IPS-15b (cell line): ENCODE results near the gene PCAT6.
A peak's percentile ranks its signal among the peaks of the same experiment; 100 is the strongest.

ENCODE experiments used
- H3K27me3 ChIP-seq: one replicate; pipeline ENCODE4 v1.6.1; 2013; ENCODE audit warnings: low read length; ENCODE audit not compliant: control insufficient read depth, insufficient read depth
- H3K36me3 ChIP-seq: one replicate; pipeline ENCODE4 v1.6.1; 2013; ENCODE audit warnings: low read length; ENCODE audit not compliant: control insufficient read depth, insufficient read depth
- H3K4me1 ChIP-seq: one replicate; pipeline ENCODE4 v1.6.1; 2013; ENCODE audit warnings: mild to moderate bottlenecking, low read length; ENCODE audit not compliant: control insufficient read depth, insufficient read depth
- H3K4me3 ChIP-seq: one replicate; pipeline ENCODE4 v1.5.1; 2013; ENCODE audit warnings: low read depth, low read length
- H3K9ac ChIP-seq: one replicate; pipeline ENCODE4 v1.6.1; 2013; ENCODE audit warnings: low read depth, mild to moderate bottlenecking, low read length
- H3K9me3 ChIP-seq: one replicate; pipeline ENCODE4 v1.6.1; 2013; ENCODE audit warnings: mild to moderate bottlenecking, low read length; ENCODE audit not compliant: control insufficient read depth, insufficient read depth

Gene PCAT6

DNA sequence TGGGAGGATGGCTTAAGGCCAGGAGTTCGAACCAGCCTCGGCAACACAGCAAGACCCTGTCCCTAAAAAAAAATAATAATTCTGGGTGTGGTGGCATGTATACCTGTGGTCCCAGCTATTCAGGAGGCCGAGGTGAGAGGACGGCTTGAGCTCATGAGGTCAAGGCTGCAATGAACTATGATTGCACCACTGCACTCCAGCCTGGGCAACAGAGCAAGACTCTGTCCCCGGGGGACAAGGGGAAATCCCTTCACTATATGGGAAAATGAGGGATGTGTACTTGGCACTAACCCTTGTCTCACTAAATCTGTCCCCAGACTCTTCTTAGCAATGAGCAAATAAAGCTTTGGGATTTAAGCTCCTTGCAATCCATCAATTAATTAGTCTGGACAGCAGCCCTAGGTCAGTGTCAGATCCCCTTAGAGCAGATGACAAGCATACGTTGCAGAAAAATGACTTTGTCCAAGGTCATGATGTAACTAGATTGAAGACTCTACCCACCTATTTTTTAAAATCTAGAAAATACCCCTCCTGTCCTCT lies 11.9 kb upstream of the PCAT6 start:
- no peak overlapping the region for H3K4me3 ChIP-seq
- no peak overlapping the region for H3K9ac ChIP-seq
- peaks cover 13% of the 10 kb centered on the region for H3K4me1 ChIP-seq
- H3K36me3 ChIP-seq = peaks cover 10% of the 10 kb centered on the region
- no peaks in the 10 kb centered on the region for H3K27me3 ChIP-seq
- H3K9me3 ChIP-seq = no peaks in the 10 kb centered on the region

DNA sequence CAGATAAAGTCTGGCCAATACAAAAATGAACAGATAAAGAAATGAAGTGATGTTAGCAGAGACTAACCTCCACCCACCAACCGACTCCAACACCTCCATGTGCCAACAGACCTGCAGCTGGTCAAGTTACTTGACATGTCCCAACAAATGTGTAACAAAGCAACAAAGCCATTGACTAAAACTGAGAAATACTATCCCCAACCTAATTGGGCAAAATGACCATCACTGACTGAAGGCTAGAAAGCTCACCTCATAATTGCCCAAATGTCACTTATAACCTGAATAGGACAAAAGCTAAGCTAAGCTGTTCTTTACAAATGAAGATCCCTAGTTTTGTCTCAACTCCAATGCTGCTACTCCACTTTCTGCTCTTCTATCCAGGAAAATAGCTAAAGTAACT lies 10.0 kb upstream of the PCAT6 start:
- Histone ChIP-seq H3K9ac (no peak overlapping the region), H3K27me3 (no peaks in the 10 kb centered on the region), H3K9me3 (no peaks in the 10 kb centered on the region), H3K4me1 (peaks cover 25% of the 10 kb centered on the region), H3K4me3 (no peak overlapping the region), H3K36me3 (peaks cover 10% of the 10 kb centered on the region)

DNA sequence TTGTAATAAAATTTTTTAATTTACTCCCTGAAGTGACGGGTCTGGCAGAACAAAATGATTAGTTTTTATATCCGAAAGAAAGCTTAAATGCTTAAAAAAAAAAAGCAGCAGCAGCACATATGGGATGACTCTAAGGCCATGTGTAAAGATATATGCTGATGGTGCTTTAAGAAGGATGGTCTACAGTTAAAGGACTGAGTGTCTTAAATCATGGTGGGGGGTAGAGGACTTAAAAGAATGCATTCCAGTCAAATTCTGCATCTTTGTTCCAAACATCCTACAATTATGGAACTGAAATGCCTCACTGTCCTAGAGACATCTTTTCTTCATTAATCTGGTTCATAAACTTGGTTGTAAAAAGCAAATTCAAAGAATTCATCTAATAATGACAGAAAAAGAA lies 9.6 kb upstream of the PCAT6 start:
- Histone ChIP-seq H3K9ac (no peak overlapping the region), H3K4me3 (no peak overlapping the region), H3K4me1 (peaks cover 25% of the 10 kb centered on the region), H3K27me3 (no peaks in the 10 kb centered on the region), H3K36me3 (peaks cover 7% of the 10 kb centered on the region), H3K9me3 (no peaks in the 10 kb centered on the region)

DNA sequence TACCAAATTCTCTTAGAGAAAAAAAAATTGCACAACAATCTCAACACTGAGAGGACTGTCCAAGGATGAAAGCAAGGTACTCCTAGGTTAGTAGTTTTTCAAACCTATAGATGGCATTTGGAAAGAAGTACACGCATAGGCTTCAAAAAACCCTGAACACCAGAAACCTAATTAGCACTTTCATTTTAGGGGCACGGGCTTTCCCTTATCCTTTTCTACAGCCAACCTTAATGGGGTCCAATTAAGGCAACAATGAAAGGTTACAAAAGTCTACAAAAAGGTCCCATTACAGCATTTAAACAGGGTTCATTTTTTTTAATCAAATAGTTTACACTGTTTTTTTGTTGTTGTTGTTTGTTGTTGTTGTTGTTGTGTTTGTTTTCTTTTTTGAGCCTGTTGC lies 8.7 kb upstream of the PCAT6 start:
- Histone ChIP-seq H3K4me1 (peaks cover 19% of the 10 kb centered on the region), H3K36me3 (peaks cover 4% of the 10 kb centered on the region), H3K4me3 (no peak overlapping the region), H3K9ac (no peak overlapping the region), H3K27me3 (no peaks in the 10 kb centered on the region), H3K9me3 (no peaks in the 10 kb centered on the region)

DNA sequence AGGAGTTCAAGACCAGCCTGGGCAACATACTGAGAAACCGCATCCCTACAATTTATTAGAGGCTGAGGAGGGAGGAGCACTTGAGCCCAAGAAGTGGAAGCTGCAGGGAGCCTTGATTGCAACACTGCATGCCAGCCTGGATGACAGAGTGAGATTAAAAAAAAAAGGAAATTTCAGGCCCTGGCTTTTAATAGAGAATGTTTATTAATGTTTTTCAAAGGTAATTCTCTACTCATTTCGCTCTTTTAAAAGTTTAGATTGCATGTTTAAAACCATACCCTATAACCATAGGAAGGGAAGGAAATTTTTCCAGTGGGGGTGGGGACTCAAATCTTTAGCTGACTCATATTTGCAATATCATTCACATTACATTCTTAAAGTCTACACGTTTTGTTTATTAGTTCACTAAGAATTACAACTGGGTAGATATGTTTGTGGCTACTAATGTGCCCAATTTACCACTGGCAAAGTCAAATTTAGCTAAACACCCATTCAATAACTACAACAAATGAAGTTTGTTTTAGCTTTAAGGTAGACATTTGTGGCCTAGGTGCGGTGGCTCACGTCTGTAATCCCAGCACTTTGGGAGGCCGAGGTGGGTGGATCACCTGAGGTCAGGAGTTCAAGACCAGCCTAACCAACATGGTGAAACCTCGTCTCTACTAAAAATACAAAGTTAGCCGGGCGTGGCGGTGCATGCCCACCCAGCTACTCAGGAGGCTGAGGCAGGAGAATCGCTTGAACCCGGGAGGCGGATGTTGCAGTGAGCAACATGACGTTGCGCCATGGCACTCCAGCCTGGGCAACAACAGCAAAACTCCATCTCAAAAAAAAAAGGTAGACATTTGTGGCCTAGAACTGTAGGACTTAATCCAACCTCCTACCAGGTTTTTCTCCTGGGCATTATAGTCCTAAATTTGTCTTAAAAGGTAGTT lies 7.5 kb upstream of the PCAT6 start:
- peaks cover 4% of the 10 kb centered on the region for H3K36me3 ChIP-seq
- H3K9ac ChIP-seq = no peak overlapping the region
- H3K9me3 ChIP-seq = no peaks in the 10 kb centered on the region
- no peak overlapping the region for H3K4me3 ChIP-seq
- H3K27me3 ChIP-seq = no peaks in the 10 kb centered on the region
- peaks cover 18% of the 10 kb centered on the region for H3K4me1 ChIP-seq

DNA sequence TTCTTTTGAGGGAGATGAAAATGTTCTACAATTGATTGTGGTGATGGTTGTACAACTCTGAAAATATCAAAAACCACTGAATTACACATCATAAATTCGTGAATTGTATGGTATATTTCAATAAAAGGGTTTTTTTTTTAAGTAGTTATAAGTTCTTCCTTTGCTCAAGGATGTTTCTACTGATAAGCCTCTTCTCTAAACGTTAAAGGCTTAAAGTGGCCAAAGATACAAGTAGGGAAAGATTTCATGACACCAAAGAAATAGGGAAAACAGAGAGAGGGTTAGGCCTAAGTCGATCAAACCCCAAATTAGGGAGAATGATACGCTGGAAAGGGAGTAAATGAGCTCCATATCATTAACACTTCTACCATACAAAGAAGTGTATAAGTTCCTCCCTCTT lies 6.6 kb upstream of the PCAT6 start:
- Histone ChIP-seq H3K36me3 (no peaks in the 10 kb centered on the region), H3K9ac (no peak overlapping the region), H3K27me3 (peaks cover 7% of the 10 kb centered on the region), H3K4me3 (no peak overlapping the region), H3K9me3 (no peaks in the 10 kb centered on the region), H3K4me1 (peaks cover 24% of the 10 kb centered on the region)

DNA sequence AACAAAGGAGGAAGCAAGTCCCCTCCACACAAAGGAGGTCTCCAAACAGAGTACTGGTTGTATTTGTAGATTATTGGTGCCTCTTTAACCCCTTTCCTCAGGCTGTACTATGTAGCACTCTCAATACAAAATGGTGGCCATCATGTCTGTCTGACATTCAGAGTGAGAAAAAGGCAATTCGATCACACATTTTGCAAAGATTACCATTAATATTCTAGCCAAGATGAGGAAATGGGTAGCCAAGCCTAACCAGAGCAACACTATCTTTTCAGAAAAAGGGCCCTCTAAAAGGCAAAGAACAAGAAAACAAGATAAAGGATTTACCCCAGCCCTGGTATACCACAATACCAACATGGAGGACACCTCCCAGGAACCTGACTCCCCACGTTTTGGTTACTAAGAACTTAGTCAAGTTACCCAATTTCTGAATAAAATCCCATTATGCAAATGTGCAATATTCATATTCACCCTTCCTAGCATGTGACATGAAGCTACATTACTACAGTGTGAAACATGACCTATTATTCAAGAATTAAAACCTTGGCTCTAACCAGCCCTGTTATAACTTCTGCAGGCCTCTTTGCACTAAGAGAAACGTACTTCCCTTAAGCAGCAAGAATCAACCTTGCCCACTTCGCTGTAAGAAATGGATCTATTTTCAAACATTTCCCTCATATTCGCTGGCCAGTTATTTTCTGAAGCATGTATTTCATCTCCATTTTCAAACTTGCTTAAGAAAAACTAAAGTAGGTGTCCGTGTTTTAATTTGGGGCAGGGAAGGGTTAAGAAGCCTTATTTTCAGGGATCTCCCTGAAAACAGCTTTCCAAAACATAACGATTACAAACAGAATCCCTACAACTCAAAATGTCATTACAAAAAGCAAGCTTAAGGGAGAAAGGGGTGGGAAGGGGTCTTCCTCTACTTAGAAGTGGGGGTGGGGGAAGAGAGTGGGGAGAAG lies 4.6 kb upstream of the PCAT6 start:
- peaks cover 27% of the 10 kb centered on the region for H3K4me1 ChIP-seq
- peak overlapping the region; percentile 95 for H3K4me3 ChIP-seq
- peak overlapping the region; percentile 96 for H3K9ac ChIP-seq
- H3K36me3 ChIP-seq = no peaks in the 10 kb centered on the region
- no peaks in the 10 kb centered on the region for H3K9me3 ChIP-seq
- peaks cover 11% of the 10 kb centered on the region for H3K27me3 ChIP-seq

DNA sequence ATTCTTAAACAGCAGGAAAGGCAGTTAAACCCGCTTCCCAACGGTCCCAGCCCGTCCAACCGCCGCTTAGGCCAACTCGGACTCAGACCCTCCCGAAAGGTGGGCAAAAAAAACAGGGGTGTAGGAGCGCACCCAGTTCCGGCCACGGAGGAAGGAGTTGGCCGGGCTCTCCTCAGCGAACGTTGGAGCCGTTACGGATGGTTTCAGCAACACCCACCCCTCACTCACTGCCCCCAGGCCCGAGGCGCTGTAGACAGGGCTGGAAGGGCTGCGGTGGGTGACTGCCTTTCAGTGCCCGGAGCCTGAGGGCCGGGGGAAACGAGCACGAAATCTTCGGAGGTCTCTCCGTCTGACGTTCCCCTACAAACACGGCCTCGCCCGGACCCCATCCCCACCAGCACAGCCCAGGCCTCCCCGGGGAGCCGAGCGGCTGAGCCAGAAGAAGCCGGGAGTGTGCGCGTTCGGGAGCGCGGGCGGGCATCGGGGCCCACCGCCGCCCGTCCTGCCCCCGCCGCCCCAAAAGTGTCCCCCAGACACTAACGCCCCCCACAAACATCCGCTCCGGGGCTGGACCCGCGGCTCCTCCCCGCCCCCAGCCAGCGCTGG lies 3.8 kb upstream of the PCAT6 start:
- no peaks in the 10 kb centered on the region for H3K9me3 ChIP-seq
- peak overlapping the region; percentile 96 for H3K9ac ChIP-seq
- H3K27me3 ChIP-seq = peaks cover 16% of the 10 kb centered on the region
- H3K4me1 ChIP-seq = peaks cover 30% of the 10 kb centered on the region
- H3K4me3 ChIP-seq = peak overlapping the region; percentile 95
- H3K36me3 ChIP-seq = no peaks in the 10 kb centered on the region

DNA sequence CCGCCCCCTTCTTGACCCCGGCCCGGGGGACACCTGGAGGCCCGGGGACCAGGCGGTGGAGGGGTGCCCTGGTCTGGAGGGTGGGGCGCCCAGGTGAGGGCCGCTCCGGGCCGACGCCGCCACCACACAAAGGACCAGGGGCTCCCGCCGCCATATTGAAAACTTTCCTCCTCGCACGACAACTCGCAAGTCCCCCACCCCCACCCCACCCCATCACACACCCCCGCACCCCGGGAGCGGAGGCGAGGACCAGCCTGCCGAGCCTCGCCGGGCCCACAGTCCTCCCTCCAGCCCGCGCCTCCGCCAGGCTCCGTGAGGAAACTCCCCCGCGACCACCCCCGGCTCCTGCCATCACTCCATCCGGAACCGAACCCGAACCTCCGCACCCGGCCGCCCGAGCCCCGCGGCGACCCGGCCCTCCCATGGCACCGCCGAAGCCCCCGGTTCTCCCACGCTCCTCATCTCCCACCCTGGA lies 3.3 kb upstream of the PCAT6 start:
- peaks cover 36% of the 10 kb centered on the region for H3K4me1 ChIP-seq
- no peaks in the 10 kb centered on the region for H3K9me3 ChIP-seq
- no peaks in the 10 kb centered on the region for H3K36me3 ChIP-seq
- H3K4me3 ChIP-seq = peak overlapping the region; percentile 95
- H3K9ac ChIP-seq = peak overlapping the region; percentile 96
- peaks cover 19% of the 10 kb centered on the region for H3K27me3 ChIP-seq

DNA sequence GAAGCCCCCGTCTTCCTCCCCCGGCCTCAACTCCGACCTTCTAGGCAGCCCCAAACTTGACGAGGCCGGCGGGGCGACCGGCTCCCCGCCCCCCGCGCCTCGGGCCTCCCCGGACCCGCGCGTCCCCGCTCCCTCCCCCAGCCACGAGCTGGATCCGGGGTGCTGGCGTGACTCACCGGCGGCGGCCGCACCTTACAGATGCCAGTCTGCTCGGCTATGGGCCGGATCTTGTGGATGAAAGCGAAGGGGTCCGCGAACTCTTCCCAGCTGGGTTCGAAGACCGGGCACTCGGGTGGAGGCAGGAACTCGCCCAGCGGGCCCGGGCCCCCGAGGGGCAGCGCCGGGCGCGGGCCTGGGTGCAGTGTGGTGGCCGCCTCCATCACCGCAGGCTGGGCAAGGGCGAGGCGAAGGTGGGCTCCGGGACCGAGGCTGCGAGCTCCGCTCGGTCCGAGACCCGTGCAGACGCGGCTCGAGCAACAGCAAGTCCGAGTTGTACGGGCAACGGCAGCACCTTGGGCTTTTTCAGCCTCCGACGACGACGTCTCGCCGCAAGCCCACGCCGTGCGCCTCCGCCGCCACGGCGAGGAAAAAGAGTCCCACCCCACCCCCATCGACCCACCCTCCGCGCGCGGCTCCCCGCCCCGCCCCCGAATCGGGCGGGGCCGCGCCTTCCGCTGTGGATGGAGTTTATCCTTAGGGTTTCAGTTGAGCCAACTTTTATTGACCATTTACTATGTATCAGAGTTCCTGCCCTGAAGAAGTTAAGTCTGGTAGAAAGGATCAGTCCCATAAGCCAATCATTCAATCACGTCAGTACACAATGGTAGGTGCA lies 2.6 kb upstream of the PCAT6 start, which contains the start of gene KDM5B:
KDM5B (minus strand) TSS at position 496 of the 832 bp plus-strand sequence; CDS start at position 380, 116 bp downstream.
- H3K4me1 ChIP-seq = peaks cover 37% of the 10 kb centered on the region
- peak within 1 kb of the TSS; percentile 96 for H3K9ac ChIP-seq
- H3K36me3 ChIP-seq = no peaks in the 10 kb centered on the region
- peak within 1 kb of the TSS; percentile 95 for H3K4me3 ChIP-seq
- H3K9me3 ChIP-seq = no peaks in the 10 kb centered on the region
- peaks cover 19% of the 10 kb centered on the region for H3K27me3 ChIP-seq
